Right renal cortex interstitium (tissue), 3 donors: ENCODE data around the gene HAND1. TPM values are rescaled to one million over a fixed set of nuclear protein-coding genes. Genes with fewer than 3 reads are reported as not detected.

Source experiments
- DNase-seq, 3 donors: peaks; one replicate each; pipeline ENCODE4 v3.0.0-alpha.2; 2013; ENCODE audit warnings: low read depth in 3 of 3, low spot score in 2 of 3
- polyA plus RNA-seq, 3 donors: library from polyadenylated mRNA; unstranded; fragments of 120-200 nt; gene quantifications; one replicate each; pipeline ENCODE4 v1.2.1, GENCODE V29; 2013; ENCODE audit not compliant: insufficient read length in 3 of 3

HAND1 gene
- polyA plus RNA-seq, 3 donors, result not detected

DNA sequence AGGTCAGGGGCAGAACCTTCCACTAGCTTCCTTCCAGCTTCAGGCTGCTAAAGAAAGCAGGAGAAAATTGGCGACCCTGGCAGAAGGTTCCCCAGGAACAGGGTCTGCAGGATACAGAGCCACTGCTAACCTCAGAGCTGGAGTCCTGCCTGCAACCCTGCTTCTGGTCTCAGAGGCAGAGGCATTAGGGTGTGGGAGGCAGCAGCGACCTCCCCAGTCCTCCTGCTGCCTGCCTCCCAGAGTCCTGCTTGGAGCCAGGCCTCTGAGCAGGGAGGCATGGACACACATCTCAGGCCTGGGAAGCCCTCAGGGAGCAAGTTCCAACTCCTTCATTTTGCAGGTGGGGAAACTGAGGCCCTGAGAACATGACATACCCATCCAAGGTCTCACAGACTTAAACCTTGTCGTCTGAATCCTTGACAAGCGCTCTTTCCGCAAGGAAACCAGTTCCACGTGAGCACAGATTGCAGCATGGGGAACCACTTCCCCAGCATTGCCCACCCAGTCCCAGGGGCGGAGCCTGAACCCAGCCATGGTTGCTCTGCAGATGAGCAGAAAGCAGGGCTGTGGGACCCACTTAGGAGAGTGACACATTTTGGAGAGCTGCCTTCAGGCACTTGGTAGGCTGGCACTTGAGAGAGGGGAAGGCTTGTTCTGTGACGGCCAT is 28.2 kb upstream of the HAND1 start:
- DNase-seq, result no peak

DNA sequence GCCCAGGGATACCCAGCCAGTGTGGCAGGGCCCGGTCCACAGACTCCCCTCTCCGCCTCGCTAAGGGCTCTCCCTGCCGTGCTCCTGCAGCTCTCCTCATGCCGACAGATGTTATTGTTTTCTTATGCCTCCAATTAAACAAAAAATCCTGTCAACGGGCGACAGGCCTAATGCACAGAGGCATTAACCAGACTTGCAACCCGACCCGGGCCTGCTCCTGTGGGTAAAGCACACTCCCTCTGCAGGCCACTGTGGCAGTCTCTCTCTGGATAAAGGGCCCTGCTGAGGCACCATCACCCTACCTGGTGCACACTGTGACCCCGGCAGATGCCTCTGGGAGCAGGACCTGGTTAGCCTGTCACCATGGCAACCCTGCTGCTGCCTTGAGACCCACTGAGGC is 27.5 kb upstream of the HAND1 start:
- DNase-seq, result no peak

DNA sequence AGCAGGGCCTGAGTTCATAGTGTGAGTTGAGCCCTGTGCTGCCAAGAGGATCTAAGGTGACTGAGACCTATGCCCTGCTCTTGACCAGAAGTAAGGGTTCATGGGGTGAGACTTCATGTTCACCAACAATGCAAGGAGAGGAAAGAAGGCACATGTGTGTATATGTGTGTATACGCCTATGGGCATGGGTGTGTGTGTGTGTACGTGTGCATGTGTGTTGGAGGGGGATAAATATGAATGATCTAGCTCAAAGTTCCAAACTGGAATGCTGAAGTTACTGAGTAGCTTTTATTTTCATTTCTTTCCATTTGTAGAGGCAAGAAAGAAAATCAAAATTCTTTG is 25.6 kb upstream of the HAND1 start:
- no peak for DNase-seq

DNA sequence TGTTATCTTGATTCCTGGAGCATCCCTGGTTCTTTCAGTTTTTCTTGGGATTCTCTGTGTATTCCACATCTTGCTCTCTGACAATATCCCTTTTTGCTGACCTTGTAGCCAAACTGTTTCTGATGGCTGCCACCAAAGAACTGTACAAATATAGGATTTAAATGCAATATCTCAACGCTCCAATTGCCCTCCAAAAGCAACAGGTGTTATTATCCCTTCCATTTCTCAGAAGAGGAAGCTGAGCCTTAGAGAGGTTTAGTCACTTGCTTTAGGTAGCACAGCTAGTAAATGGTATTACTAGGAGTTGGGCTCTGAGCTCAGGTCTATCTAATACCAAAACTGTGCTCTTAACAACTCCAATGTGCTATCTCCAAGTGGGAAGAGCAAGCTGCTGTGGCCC is 24.2 kb upstream of the HAND1 start:
- DNase-seq, result no peak

DNA sequence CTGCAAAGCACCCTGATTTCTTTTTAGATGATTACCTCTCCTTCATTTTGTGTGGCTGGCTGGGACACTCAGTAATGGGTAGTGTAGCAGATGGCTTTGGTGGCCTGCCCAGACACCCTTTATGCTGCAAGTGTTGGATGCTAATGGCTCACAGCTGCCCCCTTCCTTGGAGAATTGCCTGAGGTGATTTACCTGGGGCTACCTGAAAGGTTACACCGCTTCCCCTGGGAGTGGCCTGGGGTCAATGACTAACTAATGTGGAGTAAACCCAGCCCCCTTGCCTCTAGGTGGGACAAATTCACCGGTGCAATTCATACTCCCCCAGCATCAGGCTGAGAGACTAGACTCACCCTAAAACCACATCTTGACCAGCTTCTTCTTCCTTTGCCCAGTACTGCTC is 23.5 kb upstream of the HAND1 start:
- no peak for DNase-seq

DNA sequence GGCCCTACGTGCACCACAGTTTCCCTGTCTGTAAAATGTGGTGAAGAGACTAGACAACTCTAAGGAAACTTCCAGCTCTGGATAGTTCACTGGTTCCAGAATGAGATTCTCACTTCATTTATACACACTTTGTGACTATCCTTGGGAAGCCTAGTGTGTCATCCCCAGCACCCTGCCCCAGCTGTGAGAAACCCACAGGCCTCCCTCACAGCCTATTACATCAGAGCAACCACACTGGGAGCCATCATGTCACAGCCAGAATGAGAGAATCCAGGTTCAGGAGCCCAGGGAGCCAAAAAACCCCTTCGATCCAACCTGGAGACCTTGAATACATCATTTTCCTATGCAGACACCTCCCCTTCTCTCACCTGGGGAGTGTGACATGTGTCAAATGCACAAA is 21.0 kb upstream of the HAND1 start:
- no peak for DNase-seq

DNA sequence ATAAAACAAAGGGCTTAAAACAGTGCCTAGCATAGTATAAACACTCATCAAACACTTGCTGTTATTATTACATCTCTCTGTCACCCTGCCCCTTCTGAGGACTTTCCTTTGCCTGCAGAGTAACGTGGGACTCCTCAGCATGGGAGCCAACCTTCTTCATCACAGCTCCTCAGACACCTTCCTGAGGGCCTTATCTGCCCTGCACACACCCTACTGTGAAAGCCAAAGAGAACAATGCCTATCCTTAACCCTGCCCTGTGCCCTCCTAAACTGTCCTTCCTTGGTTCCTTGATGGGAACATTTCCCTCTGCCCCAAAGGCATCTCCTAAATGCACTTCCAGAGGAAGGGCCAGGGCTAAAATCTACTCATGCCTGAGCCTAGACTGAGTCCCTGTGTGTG is 20.6 kb upstream of the HAND1 start:
- DNase-seq, result no peak

DNA sequence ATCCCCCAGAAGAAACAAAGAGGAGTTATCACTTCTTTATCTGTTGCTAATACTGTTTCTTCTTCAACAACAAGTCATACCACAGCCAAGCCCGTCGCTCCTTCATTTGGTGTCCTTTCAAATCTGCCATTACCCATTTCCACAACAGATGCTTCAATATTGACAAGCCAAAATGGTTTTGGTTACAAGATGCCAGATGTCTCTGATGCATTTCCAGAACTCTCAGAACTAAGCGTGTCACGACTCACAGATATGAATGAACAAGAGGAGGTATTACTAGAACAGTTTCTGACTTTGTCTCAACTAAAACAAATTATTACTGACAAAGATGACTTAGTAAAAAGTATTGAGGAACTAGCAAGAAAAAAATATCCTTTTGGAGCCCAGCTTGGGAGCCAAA is 16.0 kb upstream of the HAND1 start:
- DNase-seq, result no peak

DNA sequence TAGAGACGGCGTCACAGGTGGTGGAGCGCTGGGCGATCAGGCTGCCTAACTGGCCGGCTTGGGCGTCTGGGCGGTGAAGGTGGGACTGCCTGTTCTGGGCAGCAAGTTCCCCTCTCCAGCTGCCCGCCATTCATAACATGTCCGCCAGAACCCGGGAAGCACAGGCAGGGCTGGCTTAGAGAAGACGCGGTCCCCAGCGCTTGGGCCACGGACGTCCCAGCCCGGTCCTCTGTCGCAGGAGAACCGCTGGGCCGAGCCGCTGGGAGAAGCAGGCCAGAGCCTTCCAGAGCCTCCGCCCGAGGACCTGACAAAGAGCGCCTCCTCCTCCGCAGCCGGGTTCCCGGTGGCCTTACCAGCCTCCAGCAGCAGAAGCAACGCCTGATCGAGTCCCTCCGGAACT is 15.2 kb upstream of the HAND1 start:
- DNase-seq, result no peak

DNA sequence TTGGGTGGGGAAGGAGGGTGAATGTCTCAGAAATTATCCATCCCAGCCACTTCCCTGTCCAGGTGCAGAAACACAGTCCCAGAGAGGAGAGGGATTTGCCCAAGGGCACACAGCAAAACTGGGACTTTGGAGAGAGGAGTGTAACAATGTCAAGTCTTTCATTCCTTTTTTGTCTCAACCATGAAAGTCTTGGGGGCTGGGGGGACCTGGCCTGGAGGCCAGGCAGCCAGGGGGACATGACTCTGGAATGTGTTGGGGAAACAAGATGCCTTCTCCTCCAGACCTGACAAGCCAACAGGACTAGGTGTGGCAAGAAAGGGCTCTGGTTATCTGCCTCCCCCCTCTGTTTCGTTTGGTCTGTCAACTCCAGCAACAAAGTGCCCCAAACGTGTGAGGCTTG is 13.9 kb upstream of the HAND1 start:
- no peak for DNase-seq

DNA sequence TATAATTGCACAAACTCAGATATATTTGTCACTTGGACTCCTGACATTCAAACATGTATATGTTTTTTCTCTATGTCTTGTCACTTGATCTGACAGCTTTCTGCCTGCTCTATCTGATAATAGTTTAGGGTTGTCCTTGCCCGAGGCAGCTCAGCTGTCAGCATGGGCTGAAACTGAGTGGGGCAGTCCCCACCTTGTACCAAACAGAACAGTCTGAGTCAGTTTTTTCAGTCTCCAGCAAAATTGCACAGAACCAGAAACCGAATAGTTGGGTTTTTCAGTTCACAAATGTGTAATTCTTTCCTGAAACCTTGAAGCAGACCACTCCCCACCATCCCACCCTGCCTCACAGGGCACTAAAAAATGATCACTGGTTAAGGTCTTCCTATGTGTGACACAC is 9.5 kb upstream of the HAND1 start:
- DNase-seq, result no peak

DNA sequence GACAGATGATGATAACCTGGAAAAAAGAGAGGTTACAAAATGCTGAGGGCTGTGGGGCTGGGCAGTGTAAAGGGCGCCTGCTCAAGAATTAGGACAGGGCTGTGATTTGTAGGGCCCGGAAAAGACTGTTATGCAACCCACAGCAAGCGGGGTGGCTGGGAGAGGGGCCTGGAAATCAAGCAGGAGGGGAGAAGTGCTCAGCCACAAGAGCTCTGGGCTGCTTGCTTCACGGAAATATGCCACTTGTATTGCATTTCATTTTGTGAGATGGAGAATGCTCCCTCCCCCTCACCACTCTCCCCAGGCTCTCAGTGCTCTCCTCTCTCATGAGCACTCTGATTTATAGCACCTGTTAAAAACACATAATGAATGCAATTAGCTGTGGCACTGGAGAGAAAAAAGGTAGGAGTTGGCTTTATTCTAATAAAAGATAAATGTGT is 8.4 kb upstream of the HAND1 start:
- DNase-seq, result no peak

DNA sequence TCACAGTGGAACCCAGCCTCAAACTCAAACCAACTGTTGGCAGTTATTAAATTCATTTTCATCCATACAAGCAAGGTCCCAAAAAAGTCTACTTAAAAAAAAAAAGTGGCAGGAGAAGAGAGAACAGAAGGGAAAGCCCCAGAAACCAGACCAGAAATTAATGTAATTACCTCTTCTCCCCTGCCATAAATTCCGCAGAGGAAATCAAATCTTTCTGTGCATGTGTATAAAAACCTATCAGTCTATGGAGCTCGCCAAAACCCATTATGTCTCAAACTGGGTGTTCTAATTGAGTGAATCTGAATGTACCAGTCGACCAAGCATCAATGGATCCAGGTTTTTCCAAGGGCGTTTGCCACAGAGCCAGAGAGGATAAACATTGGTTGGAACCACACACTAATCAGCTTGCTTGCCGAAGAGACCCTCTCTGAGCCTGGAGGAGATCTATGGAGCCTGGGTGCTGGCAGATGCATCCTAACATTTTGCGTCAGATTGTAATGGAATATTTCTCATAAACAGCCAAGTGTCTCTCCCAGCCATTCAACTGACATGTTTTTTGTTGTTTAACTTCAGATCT is 7.9 kb upstream of the HAND1 start:
- DNase-seq, result no peak

DNA sequence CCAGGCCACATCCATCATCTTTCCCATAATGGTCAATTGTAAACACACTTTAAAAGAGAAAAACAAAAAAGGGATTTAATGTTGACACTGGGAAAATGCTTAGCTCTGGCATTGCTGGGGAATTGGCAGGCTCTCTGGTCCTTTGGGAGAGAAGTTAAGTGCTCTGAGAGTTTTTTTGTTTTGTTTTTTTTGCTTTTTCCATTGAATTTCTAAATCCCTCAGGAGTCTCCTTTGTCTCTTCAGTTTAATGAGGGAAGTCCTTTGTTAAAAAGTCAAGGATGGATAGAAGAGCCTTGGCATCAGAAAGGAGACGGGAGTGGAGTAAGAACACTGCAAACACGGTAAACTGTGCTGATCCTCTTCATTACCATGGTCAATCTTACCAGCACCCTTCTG is 7.1 kb upstream of the HAND1 start:
- no peak for DNase-seq

DNA sequence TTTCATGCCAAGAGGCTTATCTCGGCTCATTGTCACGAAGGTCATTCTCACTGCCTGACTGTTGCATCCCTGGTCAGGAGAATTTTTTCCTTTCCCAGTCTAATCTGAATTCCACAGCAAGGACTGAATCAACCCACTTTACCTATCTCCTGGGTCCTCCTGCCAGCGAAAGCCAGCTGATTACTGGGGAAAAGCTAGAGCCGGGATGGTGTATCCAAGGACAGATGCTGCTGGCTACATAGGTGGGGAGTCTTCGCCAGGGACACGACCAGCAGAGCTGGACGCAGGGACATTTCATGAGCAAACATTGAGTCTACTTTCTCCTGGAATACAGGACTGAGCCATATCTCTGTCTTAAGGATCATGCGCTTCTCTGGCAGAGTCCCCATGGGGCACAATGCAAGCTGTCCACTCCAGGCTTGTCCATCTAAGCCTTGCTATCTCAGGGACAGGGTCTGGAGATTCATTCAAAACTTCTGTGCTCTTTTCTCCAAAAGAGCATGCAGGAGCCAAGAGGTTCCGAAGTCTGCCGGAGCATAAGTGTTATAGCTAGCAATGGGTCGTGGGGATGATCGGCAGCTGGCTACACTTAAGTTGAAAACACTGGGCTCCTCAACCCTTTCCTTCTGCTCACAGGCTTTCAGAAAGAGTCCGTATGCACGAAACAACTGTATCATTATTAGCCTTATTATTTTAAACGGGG is 6.5 kb upstream of the HAND1 start:
- no peak for DNase-seq

DNA sequence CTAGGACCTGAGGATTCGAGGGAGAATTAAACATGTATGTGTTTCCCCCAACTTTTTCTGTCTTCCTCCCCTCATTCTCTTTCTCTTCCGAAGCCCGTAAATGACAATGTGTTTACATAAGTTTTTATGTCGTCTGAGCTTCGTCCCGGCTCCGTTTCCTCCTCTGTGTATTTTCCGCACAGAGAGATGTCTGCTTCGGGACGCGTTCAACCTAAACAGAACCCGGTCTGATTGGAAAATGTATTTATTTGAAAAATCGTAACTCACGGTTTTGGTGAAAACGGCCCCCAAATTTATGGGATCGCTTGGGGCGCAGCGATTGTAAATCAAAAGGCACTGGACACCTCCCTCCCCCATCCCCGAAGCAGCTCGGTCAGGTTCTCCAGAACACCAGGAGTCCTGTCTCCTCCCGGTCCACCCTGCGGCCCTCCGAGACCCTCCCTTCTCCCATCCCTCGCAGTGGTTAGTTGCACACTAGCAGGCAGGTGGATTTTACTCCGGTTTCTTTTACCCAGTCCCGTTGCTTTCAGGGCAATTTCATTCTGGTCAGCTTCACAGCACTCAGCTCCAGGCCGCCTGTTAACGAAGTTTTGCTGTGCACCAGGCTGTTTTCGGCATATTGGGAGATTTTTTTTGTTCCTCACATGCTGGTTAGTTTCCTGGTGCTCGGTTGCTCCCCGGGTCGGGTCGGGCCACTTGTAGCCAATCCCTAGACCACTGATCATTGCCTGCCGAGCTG is 5.8 kb upstream of the HAND1 start:
- no peak for DNase-seq

DNA sequence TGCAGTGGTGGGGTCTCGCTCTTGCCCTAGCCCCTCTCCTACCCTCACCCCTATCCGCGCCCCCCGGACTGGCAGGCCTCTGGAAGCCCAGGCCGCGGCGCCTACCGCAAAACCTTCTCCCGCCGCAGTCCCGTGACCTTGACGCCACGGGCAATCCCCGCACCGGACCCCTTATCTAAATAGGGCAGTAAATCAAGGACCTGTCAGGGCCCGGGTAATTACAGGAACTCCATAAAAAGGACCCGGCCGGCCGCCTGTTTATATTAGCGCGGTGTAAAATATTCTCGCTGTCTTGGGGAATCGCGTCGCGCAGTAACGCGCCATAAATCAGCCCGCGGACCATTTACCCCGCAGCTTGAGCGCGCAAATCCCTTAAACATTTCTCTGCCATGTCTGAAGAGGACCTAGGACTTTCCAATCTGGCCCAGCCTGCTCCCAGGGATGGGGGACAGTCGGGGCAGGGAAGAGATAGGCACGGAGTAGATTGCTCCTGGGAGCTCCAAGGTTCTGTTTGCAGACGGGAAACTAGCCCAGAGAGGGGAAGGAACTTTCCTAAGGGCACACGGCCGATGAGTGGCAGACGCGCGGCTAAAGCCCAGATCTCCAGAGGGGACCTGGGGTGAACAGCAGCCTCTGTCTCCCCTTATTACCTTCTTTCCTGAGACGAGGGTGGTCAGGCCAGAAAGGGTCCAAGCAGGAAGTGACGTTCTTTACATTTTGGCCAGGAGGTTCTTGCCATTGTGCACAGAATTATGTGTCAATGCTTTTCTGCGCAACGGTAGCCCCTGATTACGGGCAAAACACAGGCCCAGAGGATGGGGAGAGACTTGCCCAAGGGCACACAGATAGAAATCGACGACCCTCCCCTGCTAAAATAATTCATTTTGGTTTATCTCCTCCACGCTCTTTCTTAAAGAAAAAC is 4.8 kb upstream of the HAND1 start:
- no peak for DNase-seq

DNA sequence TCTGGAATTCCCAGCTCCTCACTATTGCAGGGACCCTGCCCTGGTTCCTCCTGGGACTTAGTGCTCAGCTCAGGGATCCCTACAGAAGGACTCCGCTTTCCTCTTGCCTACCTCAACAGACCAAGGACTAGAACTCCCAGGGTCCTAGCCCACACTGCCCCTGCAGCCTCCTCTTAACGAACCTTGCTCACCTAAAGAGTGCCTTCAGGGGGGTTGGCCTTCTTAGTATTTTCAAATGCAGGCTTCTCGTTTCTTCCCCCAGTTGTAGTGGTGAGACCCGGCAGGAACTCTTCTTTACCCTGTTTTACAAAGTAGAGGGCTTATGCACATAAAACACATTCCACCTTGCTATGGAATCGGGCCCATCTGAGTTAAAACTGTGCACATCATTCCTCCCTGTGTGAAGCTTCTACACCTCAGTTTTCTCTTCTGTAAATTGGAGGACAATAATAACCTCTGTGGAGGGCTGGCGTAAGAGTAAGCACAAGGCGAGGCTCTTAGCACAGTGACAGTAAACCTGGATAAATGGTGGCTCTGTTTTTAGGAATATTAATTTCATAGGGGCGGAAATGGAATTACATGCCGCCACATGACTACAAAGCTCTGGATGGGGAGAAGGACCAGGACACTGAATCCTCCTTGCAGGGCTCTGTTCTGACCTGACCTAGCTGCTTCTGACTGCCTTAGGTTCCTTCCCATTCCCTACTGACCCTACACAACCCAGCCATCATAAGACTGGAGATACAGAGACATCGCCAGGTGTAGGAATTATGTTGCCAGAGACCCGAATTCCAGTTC is 3.8 kb upstream of the HAND1 start:
- no peak for DNase-seq

DNA sequence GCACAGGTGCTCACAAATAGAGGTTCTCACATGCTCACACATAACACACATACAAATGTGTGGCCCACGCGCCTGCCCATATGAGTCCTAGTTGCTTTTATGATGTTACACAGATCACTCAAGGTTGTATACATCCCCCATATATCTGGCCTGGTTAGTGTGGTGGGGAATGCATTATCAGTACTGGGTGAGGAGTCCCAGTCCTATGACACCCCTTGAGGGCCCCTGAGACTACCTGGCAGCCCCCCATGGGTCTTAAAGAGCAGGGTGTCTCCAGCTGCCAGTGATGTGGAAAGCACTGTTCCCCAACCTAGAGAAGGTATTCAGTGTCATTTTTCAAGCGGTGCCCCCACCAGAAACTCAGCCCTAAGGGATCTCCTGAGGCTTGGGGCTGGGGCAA is 2.8 kb upstream of the HAND1 start:
- no peak for DNase-seq
